GM23338 (cell line): Measurements from ENCODE around the gene MED12L. TPM values are rescaled to one million over a fixed set of nuclear protein-coding genes. Genes with fewer than 3 reads are reported as not detected.

Experiments
- ATAC-seq: fragments of 200-7000 bp; cut with Tn5 transposase; 3 replicates; pipeline ENCODE4 v1.9.1; 2020
- DNase-seq: peaks from one replicate; pipeline ENCODE4 v3.0.0-alpha.2; 2015; ENCODE audit warnings: low spot score
- H2AFZ ChIP-seq: fragments of 200-600 bp; sonication (generic); 2 replicates; pipeline ENCODE4 v1.8.0; 2016; ENCODE audit warnings: antibody characterized with exemption, mild to moderate bottlenecking, moderate library complexity
- H3F3A ChIP-seq: fragments of 200-600 bp; sonication (generic); replicated peaks from 2 replicates; pipeline ENCODE4 v1.8.0; 2017; ENCODE audit warnings: antibody characterized with exemption, mixed run types, low read depth
- H3K27ac ChIP-seq: fragments of 200-600 bp; sonication (generic); 2 replicates; pipeline ENCODE4 v1.6.1; 2016; ENCODE audit warnings: low read depth
- H3K27me3 ChIP-seq: fragments of 200-600 bp; sonication (generic); 2 replicates; pipeline ENCODE4 v1.8.0; 2016; ENCODE audit warnings: mild to moderate bottlenecking, mixed run types, moderate library complexity; ENCODE audit not compliant: insufficient read depth
- H3K36me3 ChIP-seq: fragments of 200-600 bp; sonication (generic); 2 replicates; pipeline ENCODE4 v1.8.0; 2016; ENCODE audit warnings: mild to moderate bottlenecking; ENCODE audit not compliant: insufficient read depth
- H3K4me1 ChIP-seq: fragments of 200-600 bp; sonication (generic); 2 replicates; pipeline ENCODE4 v1.8.0; 2016; ENCODE audit warnings: mild to moderate bottlenecking, moderate library complexity; ENCODE audit not compliant: insufficient read depth
- H3K4me2 ChIP-seq: fragments of 200-600 bp; sonication (generic); 2 replicates; pipeline ENCODE4 v1.7.1; 2017; ENCODE audit warnings: mixed run types
- H3K4me3 ChIP-seq: fragments of 200-600 bp; sonication (generic); 2 replicates; pipeline ENCODE4 v1.6.1; 2016; ENCODE audit warnings: mixed run types
- H3K79me2 ChIP-seq: fragments of 200-600 bp; sonication (generic); replicated peaks from 2 replicates; pipeline ENCODE4 v1.8.0; 2017; ENCODE audit warnings: mild to moderate bottlenecking; ENCODE audit not compliant: insufficient read depth
- H3K9me2 ChIP-seq: fragments of 200-600 bp; sonication (generic); 2 replicates; pipeline ENCODE4 v1.8.0; 2017; ENCODE audit not compliant: insufficient read depth
- H4K20me1 ChIP-seq: fragments of 200-600 bp; sonication (generic); replicated peaks from 2 replicates; pipeline ENCODE4 v1.8.0; 2017; ENCODE audit warnings: mild to moderate bottlenecking; ENCODE audit not compliant: insufficient read depth
- H3K27ac Mint-ChIP-seq: 2 replicates; pipeline ENCODE4 v1.8.0; 2020; ENCODE audit warnings: inconsistent platforms, mild to moderate bottlenecking, moderate library complexity, mixed read lengths
- H3K27me3 Mint-ChIP-seq: 3 replicates; pipeline ENCODE4 v1.8.0; 2022; ENCODE audit warnings: low read depth, mild to moderate bottlenecking, moderate library complexity, mixed read lengths, inconsistent platforms; ENCODE audit not compliant: insufficient read depth, poor library complexity
- H3K36me3 Mint-ChIP-seq: 3 replicates; pipeline ENCODE4 v1.8.0; 2021; ENCODE audit warnings: low read depth, mild to moderate bottlenecking, inconsistent platforms, moderate library complexity, mixed read lengths
- H3K4me1 Mint-ChIP-seq: 3 replicates; pipeline ENCODE4 v1.8.0; 2020; ENCODE audit warnings: mild to moderate bottlenecking, inconsistent platforms, mixed read lengths
- H3K4me3 Mint-ChIP-seq: 3 replicates; pipeline ENCODE4 v1.8.0; 2021; ENCODE audit warnings: moderate library complexity, mild to moderate bottlenecking, inconsistent platforms, mixed read lengths
- H3K9me3 Mint-ChIP-seq: 3 replicates; pipeline ENCODE4 v1.8.0; 2020; ENCODE audit warnings: moderate library complexity, mild to moderate bottlenecking, inconsistent platforms, mixed read lengths
- CREB1 ChIP-seq: fragments of 250-450 bp; sonication (Bioruptor Pico); IDR thresholded peaks from 2 replicates; pipeline ENCODE4 v1.5.0; 2020; ENCODE audit warnings: low read depth, mild to moderate bottlenecking, moderate library complexity
- EZH2phosphoT487 ChIP-seq: fragments of 200-600 bp; sonication (generic); IDR thresholded peaks from one replicate; pipeline ENCODE4 v1.8.1; 2018; ENCODE audit warnings: antibody characterized with exemption; ENCODE audit not compliant: unreplicated experiment
- NANOG ChIP-seq: IDR thresholded peaks from 2 replicates; pipeline ENCODE4 v1.6.1; 2016; ENCODE audit warnings: antibody characterized with exemption, borderline replicate concordance
- POLR2AphosphoS5 ChIP-seq: IDR thresholded peaks from 2 replicates; pipeline ENCODE4 v1.6.1; 2016; ENCODE audit warnings: antibody characterized with exemption, low read depth
- ZNF114 ChIP-seq: fragments of 250-450 bp; sonication (Bioruptor Pico); IDR thresholded peaks from 2 replicates; pipeline ENCODE4 v1.5.0; 2020; ENCODE audit warnings: mild to moderate bottlenecking, moderate library complexity
- polyA plus RNA-seq: library from polyadenylated mRNA; unstranded; fragments of >200 nt; fragmentation: Nextera tagmentation; extraction: Ambion mirVana; gene quantifications from 2 replicates; pipeline ENCODE4 v1.2.1, GENCODE V29; 2016
- total RNA-seq: library from RNA; depleted of rRNA; stranded (reverse); fragments of >200 nt; shearing (Covaris generic); gene quantifications from 2 replicates; pipeline ENCODE4 v1.2.3, GENCODE V29; 2014
- TF ChIP-seq, protein P1 (sequence below): fragments of 250-450 bp; sonication (Bioruptor Pico); IDR thresholded peaks from 2 replicates; pipeline ENCODE4 v1.5.0; 2020; ENCODE audit warnings: mild to moderate bottlenecking, moderate library complexity
- TF ChIP-seq, protein P2 (sequence below): IDR thresholded peaks from 2 replicates; pipeline ENCODE4 v1.6.1; 2016; ENCODE audit warnings: antibody characterized with exemption
- TF ChIP-seq, protein P3 (sequence below), 2 experiments: fragments of 200-600 bp in 1 of 2; sonication (generic) in 1 of 2; conservative IDR thresholded peaks; 2 replicates each; pipeline versions ENCODE4 v1.5.1 to v1.6.1; 2016 to 2017; ENCODE audit warnings: antibody characterized with exemption in 2 of 2, low read depth in 2 of 2, mild to moderate bottlenecking in 2 of 2, moderate library complexity in 1 of 2

The MED12L gene
- total and polyA plus RNA-seq, 2 experiments from 2014 or later: 5.7 to 25.0 TPM

DNA sequence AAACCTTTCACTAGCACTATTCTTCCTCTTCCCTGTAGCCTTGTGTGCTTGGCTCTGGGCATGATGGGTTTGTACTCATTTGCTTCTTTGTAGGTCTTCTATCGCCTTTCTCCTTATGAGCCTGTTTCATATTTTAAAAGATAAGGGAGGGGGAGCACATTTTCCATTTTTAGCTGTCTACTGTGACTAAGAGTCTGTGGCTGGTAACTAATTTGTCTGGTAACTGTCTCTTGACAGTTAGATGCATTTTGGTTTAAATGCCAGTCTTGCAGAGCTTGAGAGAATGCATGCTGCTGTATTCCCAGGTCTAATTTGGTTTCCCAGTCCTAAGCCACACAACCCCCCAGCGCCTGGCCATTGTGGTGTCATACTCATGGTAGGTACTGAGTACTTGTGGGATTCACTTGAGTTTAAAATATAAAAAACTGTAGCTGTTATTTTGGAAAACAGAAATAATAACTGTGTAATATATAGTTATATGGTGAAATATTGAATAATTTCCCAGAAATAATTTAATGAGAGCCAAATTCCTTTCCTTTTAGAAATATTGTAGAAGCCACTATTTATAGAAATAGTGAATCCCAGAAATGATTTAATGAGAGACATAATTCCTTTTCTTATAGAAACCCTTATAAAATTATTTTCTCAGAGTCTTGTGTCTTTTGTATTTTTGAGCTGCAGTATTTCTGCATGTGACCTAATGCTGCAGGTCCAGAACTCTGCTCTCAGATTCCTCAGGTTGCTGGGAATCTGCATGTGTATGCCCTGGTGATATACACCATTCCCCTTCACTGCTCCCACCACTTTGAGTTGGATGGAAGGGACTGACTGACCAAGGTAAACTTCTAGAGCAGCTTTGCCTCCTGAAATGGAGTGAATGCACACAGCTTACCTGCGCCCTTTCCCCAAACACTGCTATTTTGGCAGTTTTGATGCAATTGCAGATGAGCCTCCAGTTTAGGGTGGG lies 131.5 kb downstream of the MED12L start (continued):
- TF ChIP-seq, protein P1, sequence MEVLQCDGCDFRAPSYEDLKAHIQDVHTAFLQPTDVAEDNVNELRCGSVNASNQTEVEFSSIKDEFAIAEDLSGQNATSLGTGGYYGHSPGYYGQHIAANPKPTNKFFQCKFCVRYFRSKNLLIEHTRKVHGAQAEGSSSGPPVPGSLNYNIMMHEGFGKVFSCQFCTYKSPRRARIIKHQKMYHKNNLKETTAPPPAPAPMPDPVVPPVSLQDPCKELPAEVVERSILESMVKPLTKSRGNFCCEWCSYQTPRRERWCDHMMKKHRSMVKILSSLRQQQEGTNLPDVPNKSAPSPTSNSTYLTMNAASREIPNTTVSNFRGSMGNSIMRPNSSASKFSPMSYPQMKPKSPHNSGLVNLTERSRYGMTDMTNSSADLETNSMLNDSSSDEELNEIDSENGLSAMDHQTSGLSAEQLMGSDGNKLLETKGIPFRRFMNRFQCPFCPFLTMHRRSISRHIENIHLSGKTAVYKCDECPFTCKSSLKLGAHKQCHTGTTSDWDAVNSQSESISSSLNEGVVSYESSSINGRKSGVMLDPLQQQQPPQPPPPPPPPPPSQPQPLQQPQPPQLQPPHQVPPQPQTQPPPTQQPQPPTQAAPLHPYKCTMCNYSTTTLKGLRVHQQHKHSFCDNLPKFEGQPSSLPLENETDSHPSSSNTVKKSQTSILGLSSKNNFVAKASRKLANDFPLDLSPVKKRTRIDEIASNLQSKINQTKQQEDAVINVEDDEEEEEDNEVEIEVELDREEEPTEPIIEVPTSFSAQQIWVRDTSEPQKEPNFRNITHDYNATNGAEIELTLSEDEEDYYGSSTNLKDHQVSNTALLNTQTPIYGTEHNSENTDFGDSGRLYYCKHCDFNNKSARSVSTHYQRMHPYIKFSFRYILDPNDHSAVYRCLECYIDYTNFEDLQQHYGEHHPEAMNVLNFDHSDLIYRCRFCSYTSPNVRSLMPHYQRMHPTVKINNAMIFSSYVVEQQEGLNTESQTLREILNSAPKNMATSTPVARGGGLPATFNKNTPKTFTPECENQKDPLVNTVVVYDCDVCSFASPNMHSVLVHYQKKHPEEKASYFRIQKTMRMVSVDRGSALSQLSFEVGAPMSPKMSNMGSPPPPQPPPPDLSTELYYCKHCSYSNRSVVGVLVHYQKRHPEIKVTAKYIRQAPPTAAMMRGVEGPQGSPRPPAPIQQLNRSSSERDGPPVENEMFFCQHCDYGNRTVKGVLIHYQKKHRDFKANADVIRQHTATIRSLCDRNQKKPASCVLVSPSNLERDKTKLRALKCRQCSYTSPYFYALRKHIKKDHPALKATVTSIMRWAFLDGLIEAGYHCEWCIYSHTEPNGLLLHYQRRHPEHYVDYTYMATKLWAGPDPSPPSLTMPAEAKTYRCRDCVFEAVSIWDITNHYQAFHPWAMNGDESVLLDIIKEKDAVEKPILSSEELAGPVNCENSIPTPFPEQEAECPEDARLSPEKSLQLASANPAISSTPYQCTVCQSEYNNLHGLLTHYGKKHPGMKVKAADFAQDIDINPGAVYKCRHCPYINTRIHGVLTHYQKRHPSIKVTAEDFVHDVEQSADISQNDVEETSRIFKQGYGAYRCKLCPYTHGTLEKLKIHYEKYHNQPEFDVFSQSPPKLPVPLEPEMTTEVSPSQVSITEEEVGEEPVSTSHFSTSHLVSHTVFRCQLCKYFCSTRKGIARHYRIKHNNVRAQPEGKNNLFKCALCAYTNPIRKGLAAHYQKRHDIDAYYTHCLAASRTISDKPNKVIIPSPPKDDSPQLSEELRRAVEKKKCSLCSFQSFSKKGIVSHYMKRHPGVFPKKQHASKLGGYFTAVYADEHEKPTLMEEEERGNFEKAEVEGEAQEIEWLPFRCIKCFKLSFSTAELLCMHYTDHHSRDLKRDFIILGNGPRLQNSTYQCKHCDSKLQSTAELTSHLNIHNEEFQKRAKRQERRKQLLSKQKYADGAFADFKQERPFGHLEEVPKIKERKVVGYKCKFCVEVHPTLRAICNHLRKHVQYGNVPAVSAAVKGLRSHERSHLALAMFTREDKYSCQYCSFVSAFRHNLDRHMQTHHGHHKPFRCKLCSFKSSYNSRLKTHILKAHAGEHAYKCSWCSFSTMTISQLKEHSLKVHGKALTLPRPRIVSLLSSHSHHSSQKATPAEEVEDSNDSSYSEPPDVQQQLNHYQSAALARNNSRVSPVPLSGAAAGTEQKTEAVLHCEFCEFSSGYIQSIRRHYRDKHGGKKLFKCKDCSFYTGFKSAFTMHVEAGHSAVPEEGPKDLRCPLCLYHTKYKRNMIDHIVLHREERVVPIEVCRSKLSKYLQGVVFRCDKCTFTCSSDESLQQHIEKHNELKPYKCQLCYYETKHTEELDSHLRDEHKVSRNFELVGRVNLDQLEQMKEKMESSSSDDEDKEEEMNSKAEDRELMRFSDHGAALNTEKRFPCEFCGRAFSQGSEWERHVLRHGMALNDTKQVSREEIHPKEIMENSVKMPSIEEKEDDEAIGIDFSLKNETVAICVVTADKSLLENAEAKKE: 0 out of 2 replicates have a peak, but pooled peaks have one; percentile 30

DNA sequence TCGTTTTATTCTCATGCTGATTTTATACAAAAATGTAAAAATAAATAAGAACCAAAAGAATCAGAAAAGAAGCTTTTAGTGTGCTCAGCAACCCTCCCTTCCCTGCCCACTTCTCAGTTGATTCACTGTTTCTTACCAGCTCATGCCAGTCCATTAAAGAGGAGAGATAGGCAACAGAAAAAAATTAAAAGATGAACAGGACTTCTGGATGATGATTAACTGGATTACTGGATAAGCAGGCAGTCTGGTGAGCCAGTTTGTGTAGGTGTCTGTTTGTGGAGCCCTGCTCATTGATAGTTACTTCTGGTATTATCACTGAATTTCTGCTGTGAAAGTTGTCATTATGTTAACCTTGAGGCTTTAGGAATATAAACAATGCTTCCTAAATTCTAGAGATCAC lies 132.7 kb downstream of the MED12L start:
- no peak overlapping the region for H3K4me2 ChIP-seq
- H2AFZ ChIP-seq: no peak overlapping the region
- H3K36me3 Mint-ChIP-seq: peaks cover 34% of the 10 kb centered on the region
- ATAC-seq (no peak), DNase-seq (no peak)
- no peaks in the 10 kb centered on the region for H4K20me1 ChIP-seq
- H3K27ac ChIP-seq: no peak overlapping the region
- H3K4me1 ChIP-seq: peaks cover 19% of the 10 kb centered on the region
- no peaks in the 10 kb centered on the region for H3K79me2 ChIP-seq
- no peak overlapping the region for H3K4me3 Mint-ChIP-seq
- H3K9me3 Mint-ChIP-seq: peaks cover 19% of the 10 kb centered on the region
- no peak overlapping the region for H3K4me3 ChIP-seq
- no peaks in the 10 kb centered on the region for H3K9me2 ChIP-seq
- H3F3A ChIP-seq: no peaks in the 10 kb centered on the region
- peaks cover 17% of the 10 kb centered on the region; the same call in 2 of the 3 replicates for H3K4me1 Mint-ChIP-seq
- H3K27me3 ChIP-seq: no peaks in the 10 kb centered on the region
- H3K36me3 ChIP-seq: no peaks in the 10 kb centered on the region
- no peaks in the 10 kb centered on the region for H3K27me3 Mint-ChIP-seq
- H3K27ac Mint-ChIP-seq: no peak overlapping the region
- TF ChIP-seq ZNF114 (CRISPR knock-in tag): no peak
- no peak for TF ChIP-seq NANOG
- TF ChIP-seq EZH2phosphoT487: no peak
- no peak for TF ChIP-seq POLR2AphosphoS5
- no peak for TF ChIP-seq CREB1 (CRISPR knock-in tag)
- TF ChIP-seq, protein P2, sequence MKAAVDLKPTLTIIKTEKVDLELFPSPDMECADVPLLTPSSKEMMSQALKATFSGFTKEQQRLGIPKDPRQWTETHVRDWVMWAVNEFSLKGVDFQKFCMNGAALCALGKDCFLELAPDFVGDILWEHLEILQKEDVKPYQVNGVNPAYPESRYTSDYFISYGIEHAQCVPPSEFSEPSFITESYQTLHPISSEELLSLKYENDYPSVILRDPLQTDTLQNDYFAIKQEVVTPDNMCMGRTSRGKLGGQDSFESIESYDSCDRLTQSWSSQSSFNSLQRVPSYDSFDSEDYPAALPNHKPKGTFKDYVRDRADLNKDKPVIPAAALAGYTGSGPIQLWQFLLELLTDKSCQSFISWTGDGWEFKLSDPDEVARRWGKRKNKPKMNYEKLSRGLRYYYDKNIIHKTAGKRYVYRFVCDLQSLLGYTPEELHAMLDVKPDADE: no peak
- TF ChIP-seq, protein P3, sequence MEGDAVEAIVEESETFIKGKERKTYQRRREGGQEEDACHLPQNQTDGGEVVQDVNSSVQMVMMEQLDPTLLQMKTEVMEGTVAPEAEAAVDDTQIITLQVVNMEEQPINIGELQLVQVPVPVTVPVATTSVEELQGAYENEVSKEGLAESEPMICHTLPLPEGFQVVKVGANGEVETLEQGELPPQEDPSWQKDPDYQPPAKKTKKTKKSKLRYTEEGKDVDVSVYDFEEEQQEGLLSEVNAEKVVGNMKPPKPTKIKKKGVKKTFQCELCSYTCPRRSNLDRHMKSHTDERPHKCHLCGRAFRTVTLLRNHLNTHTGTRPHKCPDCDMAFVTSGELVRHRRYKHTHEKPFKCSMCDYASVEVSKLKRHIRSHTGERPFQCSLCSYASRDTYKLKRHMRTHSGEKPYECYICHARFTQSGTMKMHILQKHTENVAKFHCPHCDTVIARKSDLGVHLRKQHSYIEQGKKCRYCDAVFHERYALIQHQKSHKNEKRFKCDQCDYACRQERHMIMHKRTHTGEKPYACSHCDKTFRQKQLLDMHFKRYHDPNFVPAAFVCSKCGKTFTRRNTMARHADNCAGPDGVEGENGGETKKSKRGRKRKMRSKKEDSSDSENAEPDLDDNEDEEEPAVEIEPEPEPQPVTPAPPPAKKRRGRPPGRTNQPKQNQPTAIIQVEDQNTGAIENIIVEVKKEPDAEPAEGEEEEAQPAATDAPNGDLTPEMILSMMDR (conservative IDR thresholded peaks at IDR 0.05; ENCODE audit: low read depth in 2 of 2): no peak
